ENCODE data around the gene TSNAX.

TSNAX gene

DNA sequence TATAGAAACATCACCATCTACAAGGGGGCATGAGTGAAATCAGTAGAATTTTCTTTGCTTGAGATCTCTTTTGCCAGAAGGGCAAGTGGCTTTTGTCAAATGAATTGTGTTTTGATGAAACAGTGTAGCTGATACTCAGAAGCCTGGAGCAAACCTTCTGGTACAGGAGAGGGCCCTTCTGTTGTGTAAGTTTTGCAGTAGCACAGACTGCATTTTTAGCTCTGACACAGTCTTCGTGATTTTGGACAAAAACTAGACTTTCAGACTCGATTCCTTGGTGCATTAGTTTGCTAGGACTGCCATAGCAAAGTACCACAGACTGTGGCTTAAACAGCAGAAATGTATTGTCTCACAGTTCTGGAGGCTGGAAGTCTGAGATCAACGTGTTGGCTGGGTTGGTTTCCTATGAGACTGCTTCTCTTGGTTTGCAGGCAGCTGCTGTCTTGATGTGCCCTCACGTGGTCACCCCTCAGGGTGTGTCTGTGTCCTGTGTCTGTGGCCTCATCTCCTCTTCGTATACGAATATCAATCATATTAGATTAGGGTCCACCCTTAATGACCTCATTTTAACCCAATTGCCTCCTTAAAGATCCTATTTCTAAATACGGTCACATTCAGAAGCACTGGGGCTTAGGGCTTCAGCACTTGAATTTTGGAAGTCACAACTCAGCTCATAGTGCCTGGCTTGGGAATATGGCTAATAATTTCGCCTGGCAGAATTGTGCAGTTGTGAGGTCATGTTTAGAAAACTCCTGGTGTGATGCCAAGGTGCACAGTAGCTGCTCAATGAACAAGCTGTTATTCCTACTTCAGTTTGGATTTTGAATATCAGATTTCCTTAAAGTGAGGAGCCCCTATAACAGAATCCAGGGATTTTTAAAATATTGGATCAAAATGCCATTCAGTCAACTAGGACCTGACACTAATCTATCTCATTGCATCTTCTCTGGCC lies 77.0 kb downstream of the TSNAX start:
- H3K4me3 ChIP-seq (ENCODE audit: low read length), result no peak overlapping the region
- 0 out of 2 replicates have a peak, but pooled peaks cover under 1% of the 10 kb centered on the region for H3K27me3 ChIP-seq (ENCODE audit: insufficient read depth, low read length)
- no peak overlapping the region for H3K27ac ChIP-seq (ENCODE audit: low read length)
- H3K36me3 ChIP-seq (ENCODE audit: insufficient read depth, low read depth, low read length), result no peaks in the 10 kb centered on the region
- H3K9ac ChIP-seq (ENCODE audit: low read depth, low read length), result no peak overlapping the region
- no peaks in the 10 kb centered on the region for H3K9me3 ChIP-seq (ENCODE audit: insufficient read depth, low read depth, low read length)
- H3K4me1 ChIP-seq (ENCODE audit: insufficient read depth, low read length), result no peaks in the 10 kb centered on the region

DNA sequence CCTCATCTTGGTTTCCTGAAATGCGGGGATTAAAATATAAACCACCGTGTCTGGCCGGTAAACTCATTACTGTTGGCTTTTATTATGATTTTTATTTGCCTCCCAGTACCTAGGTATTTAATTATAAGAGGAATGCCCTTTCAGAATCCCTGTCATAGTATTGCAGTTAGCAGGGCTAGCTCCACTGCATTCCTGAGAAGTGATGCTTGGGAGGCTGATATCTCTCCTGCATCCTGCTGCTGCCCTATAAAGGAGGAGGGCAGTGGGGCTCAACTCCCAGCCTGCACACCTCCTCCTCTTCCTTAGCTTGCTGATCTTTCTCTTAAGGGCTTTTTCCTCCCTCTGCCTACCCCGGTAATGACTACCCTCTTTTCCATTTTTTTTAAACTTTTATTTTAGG lies 78.2 kb downstream of the TSNAX start:
- Histone ChIP-seq H3K4me1 (ENCODE audit: insufficient read depth, low read length) (no peaks in the 10 kb centered on the region), H3K27ac (ENCODE audit: low read length) (no peak overlapping the region), H3K9ac (ENCODE audit: low read depth, low read length) (no peak overlapping the region), H3K9me3 (ENCODE audit: insufficient read depth, low read depth, low read length) (no peaks in the 10 kb centered on the region), H3K4me3 (ENCODE audit: low read length) (no peak overlapping the region), H3K36me3 (ENCODE audit: insufficient read depth, low read depth, low read length) (no peaks in the 10 kb centered on the region), H3K27me3 (ENCODE audit: insufficient read depth, low read length) (peaks cover 11% of the 10 kb centered on the region; the same call in 1 of the 2 replicates)

GRCh38 chr1:231610388-231610787 lies 81.9 kb downstream of the TSNAX start:
- peaks cover 11% of the 10 kb centered on the region; the same call in 1 of the 2 replicates for H3K27me3 ChIP-seq (ENCODE audit: insufficient read depth, low read length)
- no peaks in the 10 kb centered on the region for H3K4me1 ChIP-seq (ENCODE audit: insufficient read depth, low read length)
- H3K4me3 ChIP-seq (ENCODE audit: low read length), result no peak overlapping the region
- H3K27ac ChIP-seq (ENCODE audit: low read length), result no peak overlapping the region
- H3K9me3 ChIP-seq (ENCODE audit: insufficient read depth, low read depth, low read length), result no peaks in the 10 kb centered on the region
- H3K9ac ChIP-seq (ENCODE audit: low read depth, low read length), result no peak overlapping the region
- H3K36me3 ChIP-seq (ENCODE audit: insufficient read depth, low read depth, low read length), result no peaks in the 10 kb centered on the region

DNA sequence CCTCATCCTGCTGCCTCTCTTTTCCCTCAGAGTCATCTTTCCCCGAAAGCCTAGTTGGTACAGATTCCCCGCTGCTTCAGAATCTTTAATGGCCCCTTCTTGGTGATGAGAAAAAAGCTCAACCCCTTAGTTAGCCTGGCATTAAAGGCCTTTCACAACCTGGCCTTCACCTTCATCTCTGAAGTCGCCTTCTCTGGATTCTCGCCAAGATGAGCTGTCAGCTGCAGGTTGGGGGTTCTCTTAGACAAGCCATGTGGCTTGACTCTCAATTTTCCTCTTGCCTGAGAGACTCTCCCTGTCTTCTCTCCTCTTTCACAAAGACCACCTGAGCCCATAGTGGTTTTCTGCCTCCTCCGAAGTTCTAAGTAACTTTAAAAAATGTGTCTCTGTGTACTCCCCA lies 82.6 kb downstream of the TSNAX start:
- Histone ChIP-seq H3K9me3 (ENCODE audit: insufficient read depth, low read depth, low read length) (no peaks in the 10 kb centered on the region), H3K9ac (ENCODE audit: low read depth, low read length) (no peak overlapping the region), H3K4me3 (ENCODE audit: low read length) (no peak overlapping the region), H3K27me3 (ENCODE audit: insufficient read depth, low read length) (peaks cover 11% of the 10 kb centered on the region; the same call in 1 of the 2 replicates), H3K27ac (ENCODE audit: low read length) (no peak overlapping the region), H3K4me1 (ENCODE audit: insufficient read depth, low read length) (no peaks in the 10 kb centered on the region), H3K36me3 (ENCODE audit: insufficient read depth, low read depth, low read length) (no peaks in the 10 kb centered on the region)

- Histone ChIP-seq H3K27ac (ENCODE audit: low read length) (no peak overlapping the region), H3K9ac (ENCODE audit: low read depth, low read length) (no peak overlapping the region), H3K9me3 (ENCODE audit: insufficient read depth, low read depth, low read length) (no peaks in the 10 kb centered on the region), H3K27me3 (ENCODE audit: insufficient read depth, low read length) (peaks cover 11% of the 10 kb centered on the region; the same call in 1 of the 2 replicates), H3K4me1 (ENCODE audit: insufficient read depth, low read length) (no peaks in the 10 kb centered on the region), H3K4me3 (ENCODE audit: low read length) (no peak overlapping the region), H3K36me3 (ENCODE audit: insufficient read depth, low read depth, low read length) (no peaks in the 10 kb centered on the region)
Observed at GRCh38 chr1:231611851-231612250, 83.4 kb downstream of the TSNAX start.

DNA sequence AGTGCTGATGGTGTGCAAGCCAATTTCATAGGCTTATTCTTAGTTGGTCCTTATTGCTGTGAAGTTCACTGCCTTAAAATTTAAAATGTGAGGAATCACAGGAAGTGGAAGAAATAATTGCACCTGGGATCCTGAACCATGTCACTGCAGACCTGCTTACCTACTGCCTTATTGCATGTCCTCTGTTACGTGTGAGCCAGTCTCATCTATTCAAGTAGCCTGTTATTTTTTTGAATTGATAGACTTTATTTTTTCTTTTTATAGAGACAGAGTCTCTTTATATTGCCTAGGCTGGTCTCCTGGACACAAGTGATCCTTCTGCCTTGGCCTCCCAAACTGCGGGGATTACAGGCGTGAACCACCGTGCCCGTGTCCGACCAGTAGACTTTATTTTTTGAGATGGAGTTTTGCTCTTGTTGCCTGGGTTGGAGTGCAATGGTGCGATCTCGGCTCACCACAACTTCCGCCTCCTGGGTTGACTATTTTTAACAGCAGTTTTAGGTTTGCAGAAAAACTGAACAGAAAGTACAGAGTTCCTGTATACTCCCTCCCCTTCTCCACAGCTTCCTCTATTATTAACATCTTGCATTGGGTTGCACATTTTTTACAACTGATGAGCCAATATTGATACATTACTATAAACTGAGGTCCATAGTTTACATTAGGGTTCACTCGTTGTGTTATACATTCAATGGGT lies 84.1 kb downstream of the TSNAX start:
- Histone ChIP-seq H3K4me3 (ENCODE audit: low read length) (no peak overlapping the region), H3K9me3 (ENCODE audit: insufficient read depth, low read depth, low read length) (no peaks in the 10 kb centered on the region), H3K27ac (ENCODE audit: low read length) (no peak overlapping the region), H3K9ac (ENCODE audit: low read depth, low read length) (no peak overlapping the region), H3K4me1 (ENCODE audit: insufficient read depth, low read length) (no peaks in the 10 kb centered on the region), H3K27me3 (ENCODE audit: insufficient read depth, low read length) (peaks cover 11% of the 10 kb centered on the region; the same call in 1 of the 2 replicates), H3K36me3 (ENCODE audit: insufficient read depth, low read depth, low read length) (no peaks in the 10 kb centered on the region)

GRCh38 chr1:231613419-231614349 lies 85.2 kb downstream of the TSNAX start:
- H3K4me3 ChIP-seq (ENCODE audit: low read length), result no peak overlapping the region
- H3K4me1 ChIP-seq (ENCODE audit: insufficient read depth, low read length), result no peaks in the 10 kb centered on the region
- H3K27ac ChIP-seq (ENCODE audit: low read length), result no peak overlapping the region
- peaks cover 11% of the 10 kb centered on the region; the same call in 1 of the 2 replicates for H3K27me3 ChIP-seq (ENCODE audit: insufficient read depth, low read length)
- no peaks in the 10 kb centered on the region for H3K36me3 ChIP-seq (ENCODE audit: insufficient read depth, low read depth, low read length)
- H3K9ac ChIP-seq (ENCODE audit: low read depth, low read length), result no peak overlapping the region
- no peaks in the 10 kb centered on the region for H3K9me3 ChIP-seq (ENCODE audit: insufficient read depth, low read depth, low read length)

All from iPS-20b (cell line).